ENCODE results near the gene GLT6D1.

GRCh38 chr9:135582541-135582940, 56.8 kb downstream of the GLT6D1 start:
- TF ChIP-seq CTCF (IDR thresholded peaks at IDR 0.05) (no peak), POLR2A (IDR thresholded peaks at IDR 0.05) (no peak)
